H54 (cell line): ENCODE measurements around the gene KIF18B.

Experiments
- DNase-seq: peaks from one replicate; pipeline ENCODE4 v3.0.0; 2011; ENCODE audit warnings: low spot score, mixed read lengths; ENCODE audit not compliant: insufficient read length
- FAIRE-seq: peaks from 3 replicates; lab custom pipeline; 2011; peaks lifted over from hg19 to GRCh38; lab: Jason Lieb, UNC
- POLR2A ChIP-seq: IDR thresholded peaks from 2 replicates; pipeline ENCODE4 v1.6.1; 2011; ENCODE audit warnings: low read depth, mild to moderate bottlenecking, low read length

KIF18B gene

GRCh38 chr17:44947461-44948314, at the start of gene KIF18B:
KIF18B (minus strand) TSS chr17:44947773; CDS start chr17:44936344, 11,429 bp downstream.
- TF ChIP-seq POLR2A: peak; percentile 91
- peak; percentile 100 for DNase-seq
- FAIRE-seq: peak; percentile 84

DNA sequence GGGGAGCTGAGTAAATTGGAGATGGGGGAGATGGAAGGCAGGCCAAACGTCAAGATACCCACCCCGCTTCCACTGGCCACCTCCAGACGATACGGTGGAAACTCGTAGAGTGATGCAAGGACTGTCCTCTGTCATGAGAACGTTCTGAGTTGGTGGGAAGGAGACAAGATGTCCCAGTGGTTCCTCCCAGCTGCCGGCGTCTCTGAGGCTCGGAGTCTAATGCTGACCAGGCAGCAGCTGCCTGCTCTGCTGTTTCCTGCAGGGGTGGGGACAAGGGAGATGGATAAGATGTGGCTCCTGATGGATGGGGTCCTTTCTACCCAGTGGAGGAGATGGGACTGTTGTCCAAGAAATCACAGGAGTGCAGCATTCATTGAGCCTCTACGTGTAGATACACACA, 48.7 kb upstream of the KIF18B start:
- no peak for TF ChIP-seq POLR2A
- no peak for DNase-seq
- no peak for FAIRE-seq

DNA sequence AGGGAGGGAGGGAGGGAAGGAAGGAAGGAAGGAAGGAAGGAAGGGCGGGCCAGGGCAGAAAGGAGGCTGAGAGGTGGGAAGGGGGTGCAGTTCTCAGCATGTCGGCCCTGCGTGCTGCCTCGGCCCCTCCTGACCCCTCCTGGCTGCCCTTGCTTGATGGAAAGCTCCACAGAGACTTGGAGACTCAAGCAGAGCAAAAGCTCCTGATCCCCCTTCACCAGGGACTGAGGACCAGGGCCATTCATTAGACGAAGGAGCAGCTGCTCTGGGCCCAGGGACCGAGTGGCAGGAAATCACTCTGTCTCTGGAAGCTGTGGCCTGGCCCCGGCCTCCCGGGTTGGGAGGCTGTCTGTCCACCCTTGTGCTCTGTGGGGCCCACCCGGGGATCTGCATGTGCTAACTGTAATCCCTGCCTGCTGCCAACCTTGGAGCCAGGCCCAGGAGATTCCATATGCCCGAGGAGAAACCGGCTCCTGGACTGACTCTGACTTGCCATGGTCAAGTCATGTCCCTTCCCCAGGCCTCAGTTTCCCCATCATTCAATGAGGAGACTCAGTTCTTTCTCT, 47.9 kb upstream of the KIF18B start:
- TF ChIP-seq POLR2A: no peak
- DNase-seq (no peak), FAIRE-seq (no peak)

GRCh38 chr17:44992242-44992939, 44.8 kb upstream of the KIF18B start:
- no peak for TF ChIP-seq POLR2A
- FAIRE-seq: no peak
- DNase-seq: no peak

- no peak for DNase-seq
- no peak for TF ChIP-seq POLR2A
- no peak for FAIRE-seq
These were observed 43.4 kb upstream of the KIF18B start for GRCh38 chr17:44990994-44991393.

- FAIRE-seq (no peak), DNase-seq (no peak)
- no peak for TF ChIP-seq POLR2A
These were observed 42.1 kb upstream of the KIF18B start for GRCh38 chr17:44989552-44990138.

- no peak for TF ChIP-seq POLR2A
- DNase-seq (no peak), FAIRE-seq (no peak)
These were observed 40.7 kb upstream of the KIF18B start for GRCh38 chr17:44988044-44988942.

DNA sequence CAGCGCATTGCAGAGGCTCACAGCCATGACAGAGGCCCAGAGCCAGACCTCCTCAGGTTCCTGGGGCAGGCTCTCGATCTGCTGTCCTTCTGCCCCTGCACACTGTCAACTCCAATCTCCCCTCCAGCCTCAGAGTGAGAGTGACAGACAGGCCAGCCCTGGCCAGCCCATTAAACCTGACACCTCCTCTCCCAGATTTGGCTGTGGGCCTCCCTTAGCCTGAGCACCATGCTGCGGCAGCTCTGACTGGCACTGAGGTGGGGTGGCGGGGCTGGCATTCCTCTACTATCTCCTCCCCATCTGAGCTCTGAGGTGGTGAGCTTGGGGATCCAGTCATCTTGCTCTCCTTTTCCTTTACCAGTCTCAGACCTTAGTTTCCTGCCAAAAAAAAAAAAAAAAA, 36.0 kb upstream of the KIF18B start:
- DNase-seq (no peak), FAIRE-seq (no peak)
- no peak for TF ChIP-seq POLR2A

- FAIRE-seq (no peak), DNase-seq (no peak)
- no peak for TF ChIP-seq POLR2A
These were observed 34.6 kb upstream of the KIF18B start for GRCh38 chr17:44982113-44982702.

DNA sequence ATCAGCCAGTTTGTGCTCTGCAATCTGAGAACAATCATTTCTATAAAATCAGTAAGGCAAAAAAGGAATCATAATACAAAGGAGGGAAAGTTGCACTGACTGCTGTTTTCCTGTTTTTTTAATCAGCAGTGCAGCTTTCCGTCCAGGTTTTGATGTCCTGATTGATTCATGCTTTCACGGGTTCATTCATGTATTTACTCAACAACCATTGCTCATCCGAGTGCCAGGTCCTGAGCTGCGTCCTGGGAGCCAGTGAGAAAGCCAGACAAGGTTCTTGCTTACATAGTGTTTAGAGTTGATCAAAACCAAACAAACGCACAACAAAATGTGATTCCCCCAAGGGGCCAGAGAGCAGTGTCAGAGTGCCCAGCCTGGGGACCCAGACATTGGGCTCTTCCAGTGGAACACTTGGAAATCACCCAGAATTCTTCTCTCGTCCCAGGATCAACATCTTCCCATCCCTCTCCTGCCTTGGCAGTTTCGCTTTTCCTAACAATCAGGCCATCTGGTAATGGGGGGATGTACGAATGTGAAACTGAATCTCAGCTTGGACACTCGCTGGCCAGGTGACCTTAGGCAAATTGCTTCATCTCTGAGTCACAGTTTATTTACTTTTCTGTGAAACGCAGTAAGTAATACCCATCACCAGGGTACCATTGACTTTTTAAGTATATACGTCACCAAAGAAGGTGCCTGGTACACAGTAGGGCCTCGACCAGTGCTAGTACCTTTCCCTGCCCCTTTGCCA, 33.8 kb upstream of the KIF18B start:
- DNase-seq (peak; percentile 80), FAIRE-seq (no peak)
- TF ChIP-seq POLR2A: no peak

DNA sequence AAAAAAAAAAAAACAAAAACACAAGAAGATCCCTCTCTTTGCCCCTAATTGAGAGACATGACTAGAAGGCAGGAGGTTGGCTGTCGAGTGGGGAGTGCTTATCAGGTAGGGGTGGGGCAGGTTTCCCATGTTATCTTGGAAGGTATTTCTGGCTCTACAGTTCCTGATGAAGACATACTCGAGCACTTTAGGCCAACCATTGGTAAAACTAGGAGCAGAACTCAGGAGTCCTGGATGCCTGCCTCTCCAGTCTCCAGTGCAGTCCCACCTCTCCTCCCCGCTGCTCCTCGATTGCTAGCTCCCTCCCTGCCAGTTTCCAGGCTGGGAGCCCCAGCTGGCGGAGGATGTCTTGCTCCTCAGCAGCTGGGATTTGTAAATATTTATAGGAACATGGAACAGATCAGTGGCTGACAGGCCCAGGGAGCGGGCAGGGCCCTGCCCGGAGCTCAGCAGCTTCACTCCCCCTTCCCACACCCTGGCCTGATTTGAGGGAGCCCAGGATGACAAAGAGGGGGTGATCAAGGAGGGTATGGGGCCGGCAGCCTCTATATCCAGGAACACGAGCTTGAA, 31.9 kb upstream of the KIF18B start:
- DNase-seq (no peak), FAIRE-seq (no peak)
- TF ChIP-seq POLR2A: no peak

GRCh38 chr17:44978807-44979206, 31.2 kb upstream of the KIF18B start:
- no peak for DNase-seq
- FAIRE-seq: no peak
- TF ChIP-seq POLR2A: no peak
